ENCODE data around the gene TSPAN3.
A peak's percentile ranks its signal among the peaks of the same experiment; 100 is the strongest.

The TSPAN3 gene

GRCh38 chr15:77032647-77033416 lies 38.1 kb downstream of the TSPAN3 start:
- no peak for FAIRE-seq

- FAIRE-seq, result no peak
These were observed 38.8 kb downstream of the TSPAN3 start for GRCh38 chr15:77032052-77032646.

- no peak for FAIRE-seq
These were observed 39.4 kb downstream of the TSPAN3 start for GRCh38 chr15:77031376-77032050.

- FAIRE-seq, result no peak
These were observed 40.0 kb downstream of the TSPAN3 start for GRCh38 chr15:77030928-77031375.

- no peak for FAIRE-seq
These were observed 40.6 kb downstream of the TSPAN3 start for GRCh38 chr15:77030048-77030927.

- no peak for FAIRE-seq
These were observed 41.5 kb downstream of the TSPAN3 start for GRCh38 chr15:77029166-77030047.

GRCh38 chr15:77028451-77029165 lies 42.3 kb downstream of the TSPAN3 start:
- FAIRE-seq, result no peak

- FAIRE-seq, result no peak
These were observed 43.0 kb downstream of the TSPAN3 start for GRCh38 chr15:77027697-77028450.

- no peak for FAIRE-seq
These were observed 43.7 kb downstream of the TSPAN3 start for GRCh38 chr15:77027111-77027696.

GRCh38 chr15:77026501-77027110 lies 44.3 kb downstream of the TSPAN3 start:
- FAIRE-seq, result no peak

- no peak for FAIRE-seq
These were observed 44.9 kb downstream of the TSPAN3 start for GRCh38 chr15:77025941-77026411.

- no peak for FAIRE-seq
These were observed 45.6 kb downstream of the TSPAN3 start for GRCh38 chr15:77025083-77025901.

GRCh38 chr15:77024273-77025082 lies 46.4 kb downstream of the TSPAN3 start:
- FAIRE-seq, result peak; percentile 47

GRCh38 chr15:77023576-77024272 lies 47.2 kb downstream of the TSPAN3 start:
- no peak for FAIRE-seq

GRCh38 chr15:77022646-77023575 lies 48.0 kb downstream of the TSPAN3 start:
- FAIRE-seq, result no peak

Data from G401.6 (cell line).